HepG2 (cell line): ENCODE data around the gene PPM1H. TPM values are rescaled to one million over a fixed set of nuclear protein-coding genes. Genes with fewer than 3 reads are reported as not detected.
A peak's percentile ranks its signal among the peaks of the same experiment; 100 is the strongest.

Experiments
- ATF1 ChIP-seq: IDR thresholded peaks from 2 replicates; pipeline ENCODE4 v1.6.1; 2016; ENCODE audit warnings: mild to moderate bottlenecking, control low read depth
- ATM ChIP-seq: fragments of 450-650 bp; IDR thresholded peaks from 2 replicates; pipeline ENCODE4 v1.7.1; 2017; ENCODE audit warnings: mild to moderate bottlenecking, borderline replicate concordance
- CCAR2 ChIP-seq: fragments of 200-400 bp; formaldehyde crosslinking; optimal IDR thresholded peaks from 2 replicates; pipeline ENCODE3; 2018; ENCODE audit warnings: low read depth, mild to moderate bottlenecking, low read length, moderate library complexity
- CHD2 ChIP-seq: IDR thresholded peaks from 2 replicates; pipeline ENCODE4 v1.6.1; 2011; ENCODE audit warnings: low read depth, low read length, improper control_type of control experiment
- DPF2 ChIP-seq: sonication (generic); formaldehyde crosslinking; IDR thresholded peaks from 2 replicates; pipeline ENCODE4 v1.4.0; 2020; ENCODE audit warnings: mild to moderate bottlenecking, low read depth, missing genetic modification reagents, borderline replicate concordance
- ELF3 ChIP-seq: IDR thresholded peaks from 2 replicates; pipeline ENCODE4 v1.6.1; 2016; ENCODE audit warnings: missing genetic modification reagents, missing compliant biosample characterization
- HDAC6 ChIP-seq: fragments of 200-600 bp; sonication (generic); IDR thresholded peaks from 2 replicates; pipeline ENCODE4 v1.7.0; 2017; ENCODE audit warnings: mild to moderate bottlenecking, antibody characterized with exemption, low read length, low read depth
- NAIF1 ChIP-seq: sonication (generic); formaldehyde crosslinking; IDR thresholded peaks from 2 replicates; pipeline ENCODE4 v1.5.0; 2020; ENCODE audit warnings: mild to moderate bottlenecking, missing genetic modification reagents, borderline replicate concordance
- PITX1 ChIP-seq: sonication (generic); formaldehyde crosslinking; IDR thresholded peaks from 2 replicates; pipeline ENCODE4 v1.5.1; 2020; ENCODE audit warnings: mild to moderate bottlenecking, missing genetic modification reagents
- SNAPC2 ChIP-seq: sonication (generic); formaldehyde crosslinking; IDR thresholded peaks from 2 replicates; pipeline ENCODE4 v1.8.1; 2022; ENCODE audit warnings: mild to moderate bottlenecking, missing genetic modification reagents
- ZBTB7B ChIP-seq: sonication (generic); formaldehyde crosslinking; IDR thresholded peaks from 2 replicates; pipeline ENCODE4 v1.4.0; 2020; ENCODE audit warnings: missing genetic modification reagents
- ZFY ChIP-seq: sonication (generic); formaldehyde crosslinking; IDR thresholded peaks from 2 replicates; pipeline ENCODE4 v1.4.0; 2020; ENCODE audit warnings: missing genetic modification reagents
- ZNF251 ChIP-seq: sonication (generic); formaldehyde crosslinking; IDR thresholded peaks from 2 replicates; pipeline ENCODE4 v1.9.0; 2021; ENCODE audit warnings: mild to moderate bottlenecking, missing genetic modification reagents
- ZNF253 ChIP-seq: sonication (generic); formaldehyde crosslinking; IDR thresholded peaks from 2 replicates; pipeline ENCODE4 v1.8.0; 2022; ENCODE audit warnings: mild to moderate bottlenecking, missing genetic modification reagents, borderline replicate concordance
- ZNF431 ChIP-seq: sonication (generic); formaldehyde crosslinking; IDR thresholded peaks from 2 replicates; pipeline ENCODE4 v1.9.0; 2022; ENCODE audit warnings: missing genetic modification reagents, low read depth, mild to moderate bottlenecking, borderline replicate concordance
- ZNF777 ChIP-seq: sonication (generic); formaldehyde crosslinking; IDR thresholded peaks from 2 replicates; pipeline ENCODE4 v1.4.0; 2020; ENCODE audit warnings: missing genetic modification reagents
- ZNF781 ChIP-seq: sonication (generic); formaldehyde crosslinking; IDR thresholded peaks from 2 replicates; pipeline ENCODE4 v1.5.1; 2020; ENCODE audit warnings: borderline replicate concordance, mild to moderate bottlenecking, missing genetic modification reagents; ENCODE audit errors: not compliant biosample characterization
- polyA plus RNA-seq, 8 experiments: library from polyadenylated mRNA; depleted of rRNA in 3 of 8; stranded (reverse) in 7 of 8; unstranded in 1 of 8; fragments of >200 nt; fragmentation: Illumina TruSeq in 4 of 8; extraction: Trizol in 4 of 8; gene quantifications; 2 replicates each; pipeline versions ENCODE4 v1.2.1 to v1.2.3, GENCODE V29; 2011 to 2016; ENCODE audit warnings: low read depth in 4 of 8, missing spikeins in 1 of 8, mixed read lengths in 1 of 8; ENCODE audit not compliant: insufficient read depth in 1 of 8
- total RNA-seq, 5 experiments: library from RNA; depleted of rRNA; stranded (reverse); fragments of >200 nt; fragmentation: Illumina TruSeq; extraction: Trizol; gene quantifications; 2 replicates each; pipeline ENCODE4 v1.2.3, GENCODE V29; 2016; ENCODE audit warnings: low read depth in 1 of 5
- TF ChIP-seq, protein P1 (sequence below): sonication (generic); formaldehyde crosslinking; IDR thresholded peaks from 2 replicates; pipeline ENCODE4 v1.4.0; 2020; ENCODE audit warnings: missing genetic modification reagents
- TF ChIP-seq, protein P2 (sequence below): sonication (generic); formaldehyde crosslinking; IDR thresholded peaks from 2 replicates; pipeline ENCODE4 v1.4.0; 2020; ENCODE audit warnings: missing genetic modification reagents, borderline replicate concordance
- TF ChIP-seq, protein P3 (sequence below): sonication (generic); formaldehyde crosslinking; IDR thresholded peaks from 2 replicates; pipeline ENCODE4 v1.9.0; 2021; ENCODE audit warnings: missing genetic modification reagents, borderline replicate concordance

PPM1H gene
- total and polyA plus RNA-seq, 2 of the 13 experiments (the other 11 are each of a cell fraction or from before 2014, with no cell fraction given), result 29.1 to 38.1 TPM

DNA sequence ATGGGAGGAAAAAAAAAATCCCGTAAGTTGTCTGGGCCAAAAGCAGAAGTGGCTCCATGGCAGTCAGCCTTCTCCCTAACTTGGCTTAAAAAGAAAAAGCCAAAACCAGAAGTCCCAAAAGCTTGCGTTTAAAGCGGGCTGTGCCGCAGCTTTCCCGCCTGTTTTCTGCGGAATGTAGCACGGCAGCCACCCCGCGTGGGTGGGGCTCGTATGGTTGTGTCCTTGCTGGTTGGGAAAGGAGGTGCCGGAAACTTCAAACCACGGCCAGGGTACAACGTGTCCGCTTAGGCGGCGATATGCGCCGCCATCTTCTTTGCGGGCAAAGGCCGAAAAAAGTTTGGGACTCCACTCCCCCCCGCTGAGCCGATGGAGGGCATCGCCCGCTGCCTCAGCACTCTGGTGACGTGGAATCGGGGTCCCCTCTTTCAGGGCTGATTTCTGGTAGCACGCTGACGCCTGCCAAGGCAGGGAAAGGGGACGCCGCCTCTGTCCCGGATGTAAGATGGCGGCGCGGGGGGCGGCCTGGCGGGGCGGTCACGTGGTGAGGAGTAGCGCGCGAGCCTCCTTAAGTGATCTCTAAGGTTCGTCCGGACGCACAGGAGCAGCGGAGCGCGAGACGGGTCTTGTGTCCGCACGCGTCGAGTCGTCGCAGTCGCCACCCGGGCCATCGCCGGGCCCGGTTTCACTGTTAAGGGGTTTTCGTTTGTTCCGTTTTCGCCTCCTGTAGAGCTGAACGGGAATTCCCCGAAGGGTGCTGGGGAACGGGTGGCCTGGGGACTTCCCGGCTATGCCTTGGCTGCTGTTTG, 332.5 kb downstream of the PPM1H start (continued):
- TF ChIP-seq, protein P1, sequence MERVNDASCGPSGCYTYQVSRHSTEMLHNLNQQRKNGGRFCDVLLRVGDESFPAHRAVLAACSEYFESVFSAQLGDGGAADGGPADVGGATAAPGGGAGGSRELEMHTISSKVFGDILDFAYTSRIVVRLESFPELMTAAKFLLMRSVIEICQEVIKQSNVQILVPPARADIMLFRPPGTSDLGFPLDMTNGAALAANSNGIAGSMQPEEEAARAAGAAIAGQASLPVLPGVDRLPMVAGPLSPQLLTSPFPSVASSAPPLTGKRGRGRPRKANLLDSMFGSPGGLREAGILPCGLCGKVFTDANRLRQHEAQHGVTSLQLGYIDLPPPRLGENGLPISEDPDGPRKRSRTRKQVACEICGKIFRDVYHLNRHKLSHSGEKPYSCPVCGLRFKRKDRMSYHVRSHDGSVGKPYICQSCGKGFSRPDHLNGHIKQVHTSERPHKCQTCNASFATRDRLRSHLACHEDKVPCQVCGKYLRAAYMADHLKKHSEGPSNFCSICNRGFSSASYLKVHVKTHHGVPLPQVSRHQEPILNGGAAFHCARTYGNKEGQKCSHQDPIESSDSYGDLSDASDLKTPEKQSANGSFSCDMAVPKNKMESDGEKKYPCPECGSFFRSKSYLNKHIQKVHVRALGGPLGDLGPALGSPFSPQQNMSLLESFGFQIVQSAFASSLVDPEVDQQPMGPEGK (CRISPR knock-in tag), result peak; percentile 64
- no peak for TF ChIP-seq ATM
- peak; percentile 63 for TF ChIP-seq ELF3 (CRISPR knock-in tag)
- TF ChIP-seq DPF2 (CRISPR knock-in tag), result no peak
- peak; percentile 96 for TF ChIP-seq ZNF781 (CRISPR knock-in tag)
- TF ChIP-seq ZNF251 (CRISPR knock-in tag), result no peak
- peak; percentile 74; the same call in 1 of the 2 replicates for TF ChIP-seq ZBTB7B
- no peak; the same call in 1 of the 2 replicates for TF ChIP-seq ZNF777 (CRISPR knock-in tag)
- TF ChIP-seq CHD2, result 0 out of 2 replicates have a peak, but pooled peaks have one; percentile 16
- TF ChIP-seq, protein P2, sequence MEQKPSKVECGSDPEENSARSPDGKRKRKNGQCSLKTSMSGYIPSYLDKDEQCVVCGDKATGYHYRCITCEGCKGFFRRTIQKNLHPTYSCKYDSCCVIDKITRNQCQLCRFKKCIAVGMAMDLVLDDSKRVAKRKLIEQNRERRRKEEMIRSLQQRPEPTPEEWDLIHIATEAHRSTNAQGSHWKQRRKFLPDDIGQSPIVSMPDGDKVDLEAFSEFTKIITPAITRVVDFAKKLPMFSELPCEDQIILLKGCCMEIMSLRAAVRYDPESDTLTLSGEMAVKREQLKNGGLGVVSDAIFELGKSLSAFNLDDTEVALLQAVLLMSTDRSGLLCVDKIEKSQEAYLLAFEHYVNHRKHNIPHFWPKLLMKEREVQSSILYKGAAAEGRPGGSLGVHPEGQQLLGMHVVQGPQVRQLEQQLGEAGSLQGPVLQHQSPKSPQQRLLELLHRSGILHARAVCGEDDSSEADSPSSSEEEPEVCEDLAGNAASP, result peak; percentile 28; the same call in 1 of the 2 replicates
- TF ChIP-seq NAIF1 (CRISPR knock-in tag), result no peak; the same call in none of the 2 replicates
- TF ChIP-seq ZNF253 (CRISPR knock-in tag), result peak; percentile 50; the same call in 1 of the 2 replicates
- TF ChIP-seq, protein P3, sequence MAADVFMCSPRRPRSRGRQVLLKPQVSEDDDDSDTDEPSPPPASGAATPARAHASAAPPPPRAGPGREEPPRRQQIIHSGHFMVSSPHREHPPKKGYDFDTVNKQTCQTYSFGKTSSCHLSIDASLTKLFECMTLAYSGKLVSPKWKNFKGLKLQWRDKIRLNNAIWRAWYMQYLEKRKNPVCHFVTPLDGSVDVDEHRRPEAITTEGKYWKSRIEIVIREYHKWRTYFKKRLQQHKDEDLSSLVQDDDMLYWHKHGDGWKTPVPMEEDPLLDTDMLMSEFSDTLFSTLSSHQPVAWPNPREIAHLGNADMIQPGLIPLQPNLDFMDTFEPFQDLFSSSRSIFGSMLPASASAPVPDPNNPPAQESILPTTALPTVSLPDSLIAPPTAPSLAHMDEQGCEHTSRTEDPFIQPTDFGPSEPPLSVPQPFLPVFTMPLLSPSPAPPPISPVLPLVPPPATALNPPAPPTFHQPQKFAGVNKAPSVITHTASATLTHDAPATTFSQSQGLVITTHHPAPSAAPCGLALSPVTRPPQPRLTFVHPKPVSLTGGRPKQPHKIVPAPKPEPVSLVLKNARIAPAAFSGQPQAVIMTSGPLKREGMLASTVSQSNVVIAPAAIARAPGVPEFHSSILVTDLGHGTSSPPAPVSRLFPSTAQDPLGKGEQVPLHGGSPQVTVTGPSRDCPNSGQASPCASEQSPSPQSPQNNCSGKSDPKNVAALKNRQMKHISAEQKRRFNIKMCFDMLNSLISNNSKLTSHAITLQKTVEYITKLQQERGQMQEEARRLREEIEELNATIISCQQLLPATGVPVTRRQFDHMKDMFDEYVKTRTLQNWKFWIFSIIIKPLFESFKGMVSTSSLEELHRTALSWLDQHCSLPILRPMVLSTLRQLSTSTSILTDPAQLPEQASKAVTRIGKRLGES (CRISPR knock-in tag), result no peak
- TF ChIP-seq PITX1, result peak; percentile 50; the same call in 1 of the 2 replicates
- peak; percentile 69; the same call in 1 of the 2 replicates for TF ChIP-seq ZFY (CRISPR knock-in tag)
- TF ChIP-seq CCAR2, result no peak
- TF ChIP-seq HDAC6, result no peak
- no peak; the same call in 1 of the 2 replicates for TF ChIP-seq SNAPC2 (CRISPR knock-in tag)
- TF ChIP-seq ZNF431 (CRISPR knock-in tag), result 0 out of 2 replicates have a peak, but pooled peaks have one; percentile 9
- peak; percentile 66 for TF ChIP-seq ATF1 (CRISPR knock-in tag)
